NCI-H2171 treated with DMSO at 0.1 percent for 48 hours (cell line): Measurements from ENCODE around the gene LUM.

Experiments used
- DNase-seq: peaks from one replicate; lab custom pipeline; 2025; lab: John Stamatoyannopoulos, UW

Gene LUM

DNA sequence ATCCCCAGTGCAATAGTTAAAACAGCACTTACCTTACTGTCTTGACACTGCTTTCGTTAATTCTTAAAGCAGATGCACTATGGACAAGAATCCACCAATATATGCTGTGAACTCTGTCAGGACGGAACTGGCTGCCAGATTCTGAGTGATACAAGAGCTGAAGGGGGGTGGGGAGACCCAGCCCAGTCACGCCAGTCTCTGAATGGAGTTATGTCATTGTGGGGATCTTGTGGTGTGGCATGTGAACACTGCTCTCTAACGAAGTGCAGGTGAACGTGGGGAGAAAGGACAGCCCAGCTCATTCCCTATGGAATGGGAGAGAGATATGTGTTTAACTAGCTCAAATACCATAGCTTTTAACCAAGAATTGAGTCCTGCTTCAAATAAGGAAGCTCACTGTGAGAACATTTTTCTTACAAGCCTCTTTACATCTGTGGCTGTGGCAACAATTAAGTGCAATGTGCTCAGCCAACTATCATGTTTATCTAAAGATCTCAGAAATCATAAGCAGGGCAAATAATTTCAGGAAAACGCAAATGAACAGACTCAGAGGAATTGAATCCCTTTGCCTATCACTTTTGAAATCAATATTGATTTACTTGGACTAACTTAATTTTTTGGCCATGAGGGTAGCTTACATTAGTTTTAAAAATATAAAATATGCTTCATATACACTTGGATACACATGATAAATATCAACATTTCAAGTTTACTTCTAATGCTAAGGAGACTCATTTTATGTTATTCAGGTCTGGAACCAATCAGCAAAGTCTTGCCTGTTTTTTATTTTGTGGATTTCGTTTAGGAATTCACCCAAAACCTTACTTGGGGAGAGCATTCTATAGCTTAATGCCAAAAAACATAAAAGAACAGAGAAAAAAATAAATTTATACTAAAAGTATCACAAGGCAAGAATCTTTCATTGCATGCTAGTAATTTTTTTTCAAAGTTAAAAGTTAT lies at the start of gene LUM:
TSS of gene LUM (minus strand) at position 129 of the 960 bp plus-strand sequence. CDS start 2,515 bp downstream, outside the sequence.
- no peak for DNase-seq

DNA sequence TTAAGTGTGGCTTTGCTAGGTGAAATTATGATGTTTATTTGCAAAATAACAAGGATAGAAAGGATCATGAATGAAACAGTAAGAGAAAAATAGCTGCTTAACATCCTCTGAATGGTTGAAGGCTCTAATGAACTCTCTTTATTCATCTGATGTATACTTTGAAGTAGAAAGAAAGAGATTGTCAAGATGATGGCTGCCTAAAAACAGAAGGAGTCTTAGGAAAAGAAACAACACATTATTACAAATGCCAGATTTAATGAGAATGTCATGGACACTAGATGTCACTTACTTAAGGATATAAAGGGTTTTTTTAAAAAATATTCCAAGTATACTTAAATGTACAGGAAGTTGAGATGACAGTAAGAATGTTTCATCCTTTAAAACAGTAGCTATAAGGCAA lies 49.7 kb upstream of the LUM start:
- DNase-seq, result no peak

- DNase-seq, result no peak
Observed at GRCh38 chr12:91155990-91156389, 44.7 kb upstream of the LUM start.

DNA sequence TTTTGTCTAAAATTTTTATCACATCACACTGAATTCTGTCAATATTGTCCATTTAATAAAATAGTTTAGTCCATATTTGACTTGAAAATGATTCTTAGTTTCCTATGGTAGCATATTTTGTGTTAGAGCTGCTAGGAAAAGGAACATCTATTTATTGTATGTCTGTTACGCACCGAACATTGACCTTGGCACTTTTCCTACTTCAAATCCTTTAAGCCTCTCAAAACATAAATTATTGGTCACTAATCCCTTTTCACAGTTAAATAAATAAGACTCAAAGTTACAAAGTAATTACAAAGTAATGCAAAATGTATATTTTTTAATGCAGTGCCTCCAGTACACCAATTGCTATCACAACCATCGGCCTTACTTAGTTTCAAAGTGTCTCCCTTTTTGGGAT lies 42.8 kb upstream of the LUM start:
- DNase-seq, result no peak

GRCh38 chr12:91144053-91144452 lies 32.8 kb upstream of the LUM start:
- DNase-seq, result no peak

DNA sequence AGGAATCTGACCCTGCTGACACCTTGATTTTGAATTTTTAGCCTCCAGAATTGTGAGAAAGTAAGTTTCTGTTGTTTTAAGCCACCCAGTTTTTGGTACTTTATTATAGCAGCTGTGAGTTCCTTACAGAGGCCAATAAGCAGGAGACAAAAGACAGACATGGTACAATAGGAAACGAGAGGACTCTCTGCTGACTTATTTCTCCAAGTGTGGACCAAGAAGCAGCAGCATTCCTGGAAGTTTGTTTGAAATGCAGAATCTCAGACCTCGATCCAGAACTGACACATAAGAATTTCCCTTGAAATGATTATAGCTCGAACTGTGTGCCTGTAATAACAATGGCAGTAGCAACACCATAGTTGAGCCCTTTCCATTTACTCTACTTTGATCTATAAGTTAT lies 31.9 kb upstream of the LUM start:
- DNase-seq, result no peak

DNA sequence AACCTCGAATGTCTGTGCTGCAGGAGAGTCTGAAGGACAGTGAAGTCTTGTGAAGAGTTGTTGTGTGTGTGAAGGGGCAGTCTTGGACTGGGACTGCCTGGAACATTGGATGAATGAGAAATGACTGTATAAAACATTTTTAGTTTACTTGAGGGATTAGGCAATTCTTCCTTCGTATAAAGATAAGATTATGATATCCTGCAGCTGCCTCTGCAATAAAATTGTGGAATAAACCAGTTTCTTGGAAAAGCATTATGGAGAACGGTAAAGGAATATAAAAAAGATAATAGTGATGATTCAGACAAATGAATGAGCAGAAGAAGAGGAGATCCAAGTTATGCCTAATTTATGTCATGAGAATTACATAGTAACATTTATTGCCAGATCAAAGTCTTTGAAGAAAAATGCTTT lies 30.9 kb upstream of the LUM start:
- DNase-seq, result no peak

GRCh38 chr12:91140026-91140931 lies 29.0 kb upstream of the LUM start:
- no peak for DNase-seq

DNA sequence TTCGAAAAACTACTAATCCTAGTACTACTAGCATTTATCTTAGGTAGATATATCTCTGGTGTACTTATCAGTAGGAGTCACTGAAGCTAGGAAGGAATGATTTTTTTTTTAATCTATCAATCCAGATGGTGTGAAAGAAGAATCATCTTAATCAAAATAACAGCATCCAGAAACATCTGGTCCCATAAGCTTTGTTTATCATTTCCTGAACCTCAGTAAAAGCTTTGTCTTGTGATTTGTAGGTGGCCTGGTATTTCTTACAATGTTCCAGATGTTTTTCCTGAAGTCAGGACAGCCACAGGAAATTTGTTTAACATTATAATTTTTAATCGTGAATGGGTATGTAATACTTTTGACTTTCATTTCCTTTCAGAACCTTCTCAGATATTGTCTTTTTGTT lies 28.0 kb upstream of the LUM start:
- peak; percentile 61 for DNase-seq

DNA sequence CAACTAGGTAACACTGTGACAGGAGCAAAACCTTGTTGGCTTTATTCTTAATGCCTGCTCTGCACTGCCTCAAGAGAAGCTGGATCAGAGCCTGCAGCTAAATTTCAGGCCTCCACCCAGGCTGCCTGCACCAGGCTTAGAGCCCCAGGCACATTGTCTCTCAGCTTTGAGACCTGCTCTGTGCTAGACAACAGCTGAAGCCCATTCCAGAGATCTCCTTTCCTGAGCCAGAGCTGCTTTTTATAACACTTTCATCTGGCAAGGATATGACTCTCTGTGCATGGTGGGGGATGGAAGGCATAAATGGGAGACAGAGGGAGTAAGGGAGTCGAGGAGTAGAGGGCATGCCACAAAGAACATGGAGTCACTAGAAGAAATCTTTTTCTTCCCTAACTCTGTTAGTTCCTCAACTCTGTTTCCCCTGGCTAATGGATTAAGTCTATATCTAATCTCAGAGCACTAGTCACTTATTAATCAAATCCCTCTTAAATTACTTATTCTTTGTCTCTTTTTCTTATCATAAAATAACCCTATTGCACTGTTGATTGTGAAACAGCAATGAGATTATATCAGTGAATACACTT lies 27.1 kb upstream of the LUM start:
- DNase-seq, result no peak

GRCh38 chr12:91133871-91134270 lies 22.6 kb upstream of the LUM start:
- DNase-seq, result no peak

DNA sequence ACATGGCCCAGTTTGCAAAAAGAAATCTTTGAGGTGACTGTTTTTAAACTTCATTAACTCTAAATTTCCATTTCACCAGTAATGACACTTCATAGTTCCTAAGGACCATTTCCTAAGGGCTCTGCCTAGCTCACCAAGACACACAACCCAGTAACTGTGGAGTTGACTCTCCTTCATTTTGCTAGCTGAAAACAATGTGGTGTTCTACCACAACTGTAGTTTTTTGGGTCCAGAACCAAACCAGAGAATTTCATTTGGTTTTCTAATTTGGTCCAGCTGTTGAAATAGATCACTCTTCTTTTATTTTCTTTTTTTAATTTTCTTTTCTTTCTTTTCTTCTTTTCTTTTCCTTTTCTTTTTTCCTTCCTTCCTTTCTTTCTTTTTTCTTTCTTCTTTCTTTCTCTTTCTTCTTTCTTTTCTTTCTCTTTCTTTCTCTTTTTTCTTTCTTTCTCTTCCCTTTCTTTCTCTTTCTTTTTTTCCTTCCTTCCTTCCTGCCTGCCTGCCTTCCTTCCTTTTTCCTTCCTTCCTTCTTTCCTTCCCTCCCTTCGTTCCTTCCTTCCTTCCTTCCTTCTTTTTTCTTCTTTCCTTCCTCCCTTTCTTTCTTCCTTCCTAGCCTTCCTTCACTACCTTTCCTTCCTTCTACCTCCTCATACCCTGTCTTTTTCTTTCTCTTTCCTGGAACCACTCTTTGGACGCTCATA lies 18.5 kb upstream of the LUM start:
- DNase-seq, result no peak

- no peak for DNase-seq
Observed at GRCh38 chr12:91127751-91128150, 16.5 kb upstream of the LUM start.

GRCh38 chr12:91127306-91127705 lies 16.0 kb upstream of the LUM start:
- no peak for DNase-seq

DNA sequence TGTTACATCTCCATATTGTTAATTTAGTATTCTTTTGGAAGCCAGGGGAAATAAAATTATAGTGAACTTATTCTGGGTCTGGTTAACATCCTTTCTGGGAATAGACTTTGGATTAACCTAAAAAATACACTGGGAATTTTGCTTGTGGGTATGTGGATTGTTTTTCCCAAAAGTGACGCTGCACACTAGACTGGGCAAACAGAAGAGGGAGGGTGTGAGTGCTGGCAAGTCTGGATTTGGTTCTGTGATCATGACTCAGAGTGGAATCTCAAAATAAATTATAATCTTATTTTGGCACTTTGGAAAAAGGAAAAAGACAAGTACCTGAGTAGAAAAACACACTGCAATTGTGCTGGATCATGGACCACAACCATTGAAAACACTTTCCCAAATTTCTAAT lies 15.2 kb upstream of the LUM start:
- no peak for DNase-seq

DNA sequence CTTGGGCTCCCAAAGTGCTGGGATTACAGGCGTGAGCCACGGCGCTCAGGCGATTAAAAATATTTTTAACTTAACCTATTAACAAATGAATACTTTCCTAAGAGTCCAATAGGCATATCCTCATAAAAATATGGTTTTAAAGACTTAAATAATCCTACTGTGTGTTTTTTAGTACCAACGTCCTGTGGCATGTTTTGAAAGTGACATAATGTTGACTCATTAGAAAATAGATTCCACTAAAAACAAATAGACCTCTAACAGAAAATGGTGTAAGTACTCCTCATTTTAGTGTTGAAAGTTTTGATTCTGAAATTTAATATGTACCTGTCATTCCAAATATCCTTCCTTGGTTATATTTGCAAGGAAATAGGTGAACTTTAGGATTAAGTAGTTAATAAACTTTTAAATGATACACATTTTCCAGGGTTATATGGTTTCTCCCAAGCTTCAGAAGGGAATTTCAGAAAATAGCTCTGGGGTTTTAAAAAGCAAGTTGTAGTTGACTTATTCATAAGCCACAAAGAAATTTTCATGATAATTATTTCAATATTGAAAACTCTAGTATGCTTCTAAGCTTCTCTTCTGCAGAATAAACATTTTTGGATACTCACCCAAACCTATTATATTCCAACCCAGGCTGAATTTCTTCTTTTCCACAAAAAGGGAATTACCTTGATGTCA lies 12.1 kb upstream of the LUM start:
- DNase-seq, result no peak

- no peak for DNase-seq
Observed at GRCh38 chr12:91120781-91121180, 9.5 kb upstream of the LUM start.

DNA sequence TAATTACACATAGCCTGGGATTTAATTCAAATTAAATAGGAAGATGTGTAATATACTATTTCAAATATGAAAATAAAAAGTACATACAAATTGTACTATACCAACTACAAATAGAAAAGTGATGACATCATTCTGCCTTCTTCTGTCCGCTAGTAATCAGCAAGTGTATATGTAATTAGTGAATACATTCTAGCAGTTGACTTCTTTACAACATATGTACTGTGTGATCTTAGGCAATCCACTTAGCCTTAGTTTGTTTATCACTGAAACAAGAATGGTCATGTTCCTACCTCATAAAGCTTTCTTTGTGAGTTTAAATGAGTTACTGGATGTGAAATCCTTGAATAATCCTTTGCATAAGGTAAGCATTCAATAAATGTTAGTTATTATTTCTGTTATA lies 7.8 kb upstream of the LUM start:
- DNase-seq, result peak; percentile 77

GRCh38 chr12:91113621-91114020 lies 2.3 kb upstream of the LUM start:
- no peak for DNase-seq

- DNase-seq, result no peak
Observed at GRCh38 chr12:91110311-91110924, 876 bp downstream of the LUM start.
